NCI-H2196 (cell line): Measurements from ENCODE around the gene GSK3A.

Source experiments
- DNase-seq: peaks from one replicate; lab custom pipeline; 2025; ENCODE audit not compliant: unreplicated experiment; lab: John Stamatoyannopoulos, UW

The GSK3A gene

GRCh38 chr19:42228641-42229040 is 13.8 kb downstream of the GSK3A start:
- no peak for DNase-seq

GRCh38 chr19:42226886-42227285 is 15.5 kb downstream of the GSK3A start:
- DNase-seq: no peak

GRCh38 chr19:42225718-42226292 is 16.6 kb downstream of the GSK3A start:
- DNase-seq: no peak

- DNase-seq: no peak
Observed at GRCh38 chr19:42224940-42225717, 17.3 kb downstream of the GSK3A start.

- DNase-seq: no peak
Observed at GRCh38 chr19:42220751-42221097, 21.7 kb downstream of the GSK3A start.

GRCh38 chr19:42219812-42220750 is 22.3 kb downstream of the GSK3A start, which contains the start of gene ZNF526:
TSS of gene ZNF526 (plus strand) at chr19:42220312. CDS start at chr19:42224404, 4,092 bp downstream.
- DNase-seq: peak; percentile 98

GRCh38 chr19:42217520-42218437 is 24.6 kb downstream of the GSK3A start, which contains the start of gene DEDD2:
TSS of gene DEDD2 (minus strand) at chr19:42217677. CDS start at chr19:42217007, 670 bp downstream.
- DNase-seq: peak; percentile 98

- DNase-seq: no peak
Observed at GRCh38 chr19:42216653-42217519, 25.5 kb downstream of the GSK3A start.

- DNase-seq: no peak
Observed at GRCh38 chr19:42214810-42215485, 27.5 kb downstream of the GSK3A start.

- DNase-seq: no peak
Observed at GRCh38 chr19:42212886-42213285, 29.5 kb downstream of the GSK3A start.

- peak; percentile 72 for DNase-seq
Observed at GRCh38 chr19:42208612-42209011, 33.8 kb downstream of the GSK3A start.

GRCh38 chr19:42207767-42208271 is 34.6 kb downstream of the GSK3A start:
- DNase-seq: peak; percentile 24

GRCh38 chr19:42206871-42207755 is 35.3 kb downstream of the GSK3A start:
- peak; percentile 30 for DNase-seq

- no peak for DNase-seq
Observed at GRCh38 chr19:42204664-42205063, 37.7 kb downstream of the GSK3A start.

- no peak for DNase-seq
Observed at GRCh38 chr19:42203700-42204099, 38.7 kb downstream of the GSK3A start.

GRCh38 chr19:42202290-42202880 is 40.0 kb downstream of the GSK3A start:
- no peak for DNase-seq
